Measurements from ENCODE around the gene ZNF148.

The ZNF148 gene

DNA sequence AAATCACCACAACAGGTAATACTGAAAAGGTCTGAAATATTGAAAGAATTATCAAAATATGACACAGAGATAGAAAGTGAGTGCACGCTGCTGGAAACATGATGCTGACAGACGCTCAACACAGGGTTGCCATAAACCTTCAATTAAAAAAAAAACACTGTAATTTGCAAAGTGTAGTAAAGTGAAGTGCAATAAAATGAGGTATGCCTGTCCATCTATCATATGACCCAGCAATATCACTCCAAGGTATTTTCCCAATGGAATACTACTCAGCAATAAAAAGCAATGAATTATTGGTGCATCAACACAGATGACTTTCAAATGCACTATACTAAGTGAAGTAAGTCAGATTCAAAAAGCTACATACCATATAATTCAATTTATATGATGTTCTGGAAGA lies 115.0 kb downstream of the ZNF148 start:
- TF ChIP-seq, protein P1, sequence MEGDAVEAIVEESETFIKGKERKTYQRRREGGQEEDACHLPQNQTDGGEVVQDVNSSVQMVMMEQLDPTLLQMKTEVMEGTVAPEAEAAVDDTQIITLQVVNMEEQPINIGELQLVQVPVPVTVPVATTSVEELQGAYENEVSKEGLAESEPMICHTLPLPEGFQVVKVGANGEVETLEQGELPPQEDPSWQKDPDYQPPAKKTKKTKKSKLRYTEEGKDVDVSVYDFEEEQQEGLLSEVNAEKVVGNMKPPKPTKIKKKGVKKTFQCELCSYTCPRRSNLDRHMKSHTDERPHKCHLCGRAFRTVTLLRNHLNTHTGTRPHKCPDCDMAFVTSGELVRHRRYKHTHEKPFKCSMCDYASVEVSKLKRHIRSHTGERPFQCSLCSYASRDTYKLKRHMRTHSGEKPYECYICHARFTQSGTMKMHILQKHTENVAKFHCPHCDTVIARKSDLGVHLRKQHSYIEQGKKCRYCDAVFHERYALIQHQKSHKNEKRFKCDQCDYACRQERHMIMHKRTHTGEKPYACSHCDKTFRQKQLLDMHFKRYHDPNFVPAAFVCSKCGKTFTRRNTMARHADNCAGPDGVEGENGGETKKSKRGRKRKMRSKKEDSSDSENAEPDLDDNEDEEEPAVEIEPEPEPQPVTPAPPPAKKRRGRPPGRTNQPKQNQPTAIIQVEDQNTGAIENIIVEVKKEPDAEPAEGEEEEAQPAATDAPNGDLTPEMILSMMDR (IDR thresholded peaks at IDR 0.05; ENCODE audit: extremely low read depth, missing control alignments), result no peak
- DNase-seq (ENCODE audit: low spot score), result no peak

- TF ChIP-seq, protein P1 (IDR thresholded peaks at IDR 0.05; ENCODE audit: extremely low read depth, missing control alignments), result no peak
- no peak for DNase-seq (ENCODE audit: low spot score)
Measured at GRCh38 chr3:125257536-125257935, 117.6 kb downstream of the ZNF148 start.

DNA sequence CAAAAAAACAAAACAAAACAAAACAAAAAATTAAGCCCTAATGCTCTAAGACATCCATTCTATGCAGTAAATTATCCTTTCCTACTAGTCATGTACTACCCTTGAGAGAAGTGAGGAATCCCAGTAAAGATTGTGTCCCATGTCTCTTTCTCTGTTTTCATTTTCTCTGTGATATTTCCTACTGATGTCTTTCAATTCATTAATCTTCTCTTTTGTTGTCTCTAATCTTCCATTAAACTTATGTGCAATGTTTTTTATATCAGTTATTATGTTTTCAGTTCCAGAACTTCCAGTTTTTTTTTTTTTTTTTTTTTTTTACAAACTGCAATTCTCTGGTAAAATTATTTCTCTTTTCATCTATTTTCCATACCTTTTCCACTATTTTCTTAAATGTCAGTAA lies 118.5 kb downstream of the ZNF148 start:
- TF ChIP-seq, protein P1 (IDR thresholded peaks at IDR 0.05; ENCODE audit: extremely low read depth, missing control alignments), result no peak
- no peak for DNase-seq (ENCODE audit: low spot score)

GRCh38 chr3:125250973-125251372 lies 124.2 kb downstream of the ZNF148 start:
- TF ChIP-seq, protein P1 (IDR thresholded peaks at IDR 0.05; ENCODE audit: extremely low read depth, missing control alignments), result no peak
- no peak for DNase-seq (ENCODE audit: low spot score)

- no peak for DNase-seq (ENCODE audit: low spot score)
- TF ChIP-seq, protein P1 (IDR thresholded peaks at IDR 0.05; ENCODE audit: extremely low read depth, missing control alignments), result no peak
Measured at GRCh38 chr3:125246237-125246636, 128.9 kb downstream of the ZNF148 start.

DNA sequence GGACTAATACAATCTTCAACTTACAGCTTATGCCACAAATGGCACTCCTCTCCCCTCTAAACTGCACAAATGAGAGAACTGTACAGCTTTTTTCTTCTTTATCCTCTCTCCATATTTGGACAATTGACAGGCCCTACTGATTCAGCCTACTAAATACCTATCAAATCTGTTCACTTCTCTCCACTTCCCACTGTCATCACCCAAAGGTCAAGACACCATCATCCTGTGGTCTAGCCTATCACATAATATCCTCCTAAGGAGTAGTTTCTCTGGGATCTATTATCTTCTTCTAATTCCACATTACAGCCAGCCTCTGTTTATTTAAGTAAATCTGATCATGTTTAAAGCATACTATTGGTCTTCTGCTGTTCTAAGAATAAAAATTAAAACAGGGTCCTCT lies 129.6 kb downstream of the ZNF148 start:
- TF ChIP-seq, protein P1 (IDR thresholded peaks at IDR 0.05; ENCODE audit: extremely low read depth, missing control alignments), result no peak
- DNase-seq (ENCODE audit: low spot score), result no peak

DNA sequence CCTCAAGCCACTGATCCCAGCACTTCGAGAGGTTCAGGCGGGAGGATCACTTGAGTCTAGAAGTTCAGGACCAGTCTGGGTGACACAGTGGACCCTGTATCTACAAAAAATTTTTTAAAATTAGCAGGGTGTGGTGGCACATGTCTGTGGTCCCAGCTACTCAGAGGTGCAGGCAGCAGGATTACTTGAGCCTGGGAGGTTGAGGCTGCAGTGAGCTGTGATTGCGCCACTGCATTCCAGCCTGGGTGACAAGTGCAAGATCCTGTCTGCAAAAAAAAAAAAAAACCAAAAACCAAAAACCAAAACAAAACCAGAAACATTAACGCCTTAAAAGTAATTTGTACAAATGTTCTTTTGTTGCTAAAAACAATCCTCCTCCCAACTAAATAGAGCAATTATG lies 134.6 kb downstream of the ZNF148 start:
- no peak for DNase-seq (ENCODE audit: low spot score)
- TF ChIP-seq, protein P1 (IDR thresholded peaks at IDR 0.05; ENCODE audit: extremely low read depth, missing control alignments), result no peak
